IPS-18c (cell line): ENCODE data around the gene PON1.

Source experiments
- H3K4me3 ChIP-seq: 2 replicates; pipeline ENCODE4 v1.7.0; 2013; ENCODE audit warnings: low read depth, mild to moderate bottlenecking, low read length, moderate library complexity; ENCODE audit not compliant: insufficient read depth
- H3K9me3 ChIP-seq: one replicate; pipeline ENCODE4 v1.6.1; 2013; ENCODE audit warnings: mild to moderate bottlenecking, low read length, moderate library complexity; ENCODE audit not compliant: control insufficient read depth, insufficient read depth

PON1 gene

DNA sequence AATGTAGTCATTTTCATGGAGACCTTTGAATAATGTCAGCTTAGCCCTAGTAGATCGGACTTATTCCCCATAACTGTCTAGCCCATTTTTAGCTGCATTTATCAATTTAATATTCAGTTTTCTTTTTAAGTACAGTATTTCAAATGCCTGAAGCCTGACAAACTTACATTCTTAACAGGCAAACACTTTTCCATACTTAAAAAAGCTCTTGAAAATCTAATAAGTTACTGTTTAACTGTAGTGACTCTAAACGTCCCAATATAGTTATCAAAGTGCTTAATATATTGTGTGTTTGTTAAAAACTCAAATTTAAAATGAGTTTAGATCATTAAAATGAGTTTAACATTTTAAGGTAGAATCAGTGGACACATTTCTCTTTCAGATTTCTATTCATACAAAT lies 44.9 kb downstream of the PON1 start:
- no peak overlapping the region for H3K4me3 ChIP-seq
- H3K9me3 ChIP-seq = no peaks in the 10 kb centered on the region

DNA sequence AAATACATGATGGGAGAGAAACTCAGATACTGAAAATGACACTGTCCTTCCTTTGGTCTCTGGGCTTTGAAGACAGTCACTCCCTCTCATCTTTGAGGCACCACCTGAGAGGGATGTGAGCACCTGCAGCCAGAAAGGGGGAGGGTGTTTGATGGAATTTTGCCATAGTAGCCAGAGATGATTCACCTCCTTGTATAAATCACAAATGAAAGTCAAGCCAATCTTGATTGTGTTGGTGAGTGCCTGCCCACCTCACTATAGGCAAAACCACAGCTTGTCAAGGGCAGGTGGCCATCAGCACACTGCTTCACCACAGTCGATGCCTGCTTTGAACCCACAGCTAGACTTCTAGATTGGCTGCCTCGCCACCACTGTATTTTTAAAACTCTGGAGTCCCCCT lies 48.2 kb downstream of the PON1 start:
- no peaks in the 10 kb centered on the region for H3K9me3 ChIP-seq

DNA sequence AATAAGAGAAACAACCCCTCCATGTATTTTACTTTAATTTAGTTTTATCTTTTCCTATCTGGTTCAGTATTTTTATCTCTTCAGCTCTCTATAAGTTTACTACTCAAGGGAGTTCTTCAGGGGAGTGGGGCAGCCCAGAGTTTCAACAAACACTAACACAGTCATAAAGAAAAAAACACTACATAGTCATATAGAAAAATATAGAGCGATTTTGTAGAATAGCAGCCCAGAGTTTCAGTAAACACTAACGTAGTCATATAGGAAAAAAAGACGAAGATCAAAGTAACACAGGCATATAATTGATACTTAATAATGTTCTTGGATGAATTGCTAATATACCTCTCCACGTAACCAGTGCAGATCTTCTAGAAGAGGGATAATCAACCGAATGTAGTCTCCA lies 54.7 kb downstream of the PON1 start:
- no peak overlapping the region for H3K4me3 ChIP-seq
- H3K9me3 ChIP-seq = no peaks in the 10 kb centered on the region

More for the DNA sequence above, 48.2 kb downstream of the PON1 start:
- no peak overlapping the region for H3K4me3 ChIP-seq

DNA sequence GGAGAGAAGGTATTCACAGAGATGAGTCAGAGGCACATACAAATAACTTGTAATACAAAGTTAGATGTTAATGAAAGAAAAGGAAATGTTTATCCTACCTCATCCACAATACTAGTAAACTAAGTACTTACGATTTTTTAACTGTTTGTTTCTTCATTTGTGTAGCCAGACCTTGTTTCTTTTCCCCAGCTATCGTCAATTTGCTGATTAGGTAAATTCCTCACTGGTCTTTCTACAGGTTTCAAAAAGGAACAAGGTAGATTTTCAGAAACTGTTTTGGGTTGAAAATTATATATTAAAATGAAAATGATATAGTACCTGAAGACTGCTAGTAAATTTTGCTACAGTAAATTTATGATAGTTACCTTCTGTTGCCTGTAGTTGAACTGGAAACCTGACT lies 56.6 kb downstream of the PON1 start:
- H3K4me3 ChIP-seq = no peak overlapping the region
- no peaks in the 10 kb centered on the region for H3K9me3 ChIP-seq

DNA sequence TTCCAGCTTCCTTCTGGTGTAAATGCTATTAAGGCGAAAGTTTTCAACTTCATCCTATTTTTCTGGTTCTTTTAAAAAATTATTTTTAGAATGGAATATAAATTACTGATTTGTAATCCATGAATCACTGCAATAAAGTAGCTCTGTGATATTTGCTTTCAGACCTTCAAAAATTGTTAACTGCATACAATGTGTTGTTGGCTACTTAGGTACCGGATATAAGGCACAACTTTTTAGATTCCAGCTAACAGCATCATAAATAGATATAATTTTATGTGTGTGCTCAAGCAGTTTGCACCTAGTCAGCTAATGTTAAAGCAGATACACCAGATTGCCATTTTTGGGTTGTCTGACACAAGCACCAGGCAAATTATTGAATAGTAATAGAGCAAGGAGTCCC lies 58.7 kb downstream of the PON1 start:
- Histone ChIP-seq H3K4me3 (no peak overlapping the region), H3K9me3 (no peaks in the 10 kb centered on the region)

DNA sequence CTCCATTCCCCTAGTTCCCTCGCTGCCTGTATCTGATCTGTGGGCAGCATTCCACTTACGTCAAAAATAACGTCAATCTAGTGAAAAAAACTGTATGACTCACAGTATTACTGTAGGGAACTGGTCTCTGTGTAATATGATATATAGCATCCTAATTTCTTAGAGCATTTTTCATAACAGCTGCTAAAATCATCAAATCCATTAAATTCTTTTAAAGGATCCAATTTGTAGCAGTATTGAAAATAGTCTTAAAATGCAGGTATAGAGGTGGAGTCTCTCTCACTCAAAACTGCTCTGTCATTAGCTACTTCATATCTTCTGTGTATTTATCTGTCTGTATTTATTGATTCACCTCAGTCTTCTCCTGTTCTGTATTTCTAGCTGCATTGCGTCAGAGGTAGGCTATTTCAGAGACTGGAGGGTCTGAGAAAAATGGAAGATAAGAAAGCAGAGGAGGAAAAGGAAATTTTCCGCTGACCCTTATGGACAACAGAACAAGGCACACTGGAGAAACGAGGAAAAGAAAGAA lies 59.9 kb downstream of the PON1 start:
- H3K4me3 ChIP-seq = no peak overlapping the region
- H3K9me3 ChIP-seq = no peaks in the 10 kb centered on the region

DNA sequence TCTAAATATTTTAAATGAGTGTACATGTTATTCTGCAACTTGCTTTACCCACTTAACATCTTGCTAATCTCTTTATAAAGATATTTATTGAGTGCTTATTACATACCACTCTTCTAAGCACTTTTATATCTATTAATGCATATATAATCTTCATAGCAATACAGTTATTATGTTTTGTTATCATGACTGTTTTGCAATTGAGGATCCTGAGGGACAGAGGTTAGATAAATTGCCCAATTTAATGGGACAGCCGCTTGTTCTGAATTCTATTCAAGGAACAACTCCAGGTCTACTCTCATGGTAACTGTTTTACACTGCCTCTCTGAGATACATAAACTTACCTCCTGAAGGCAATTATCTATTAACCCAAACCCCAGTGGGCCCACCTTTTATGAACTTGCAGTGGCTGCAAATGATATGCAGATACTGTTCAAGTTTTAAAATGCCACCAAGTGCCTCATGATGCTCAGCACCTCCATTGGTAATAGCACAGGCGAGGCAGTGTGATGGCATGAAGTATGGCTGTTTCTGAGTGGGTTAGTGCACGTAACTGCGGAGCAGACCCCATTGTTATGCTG lies 60.5 kb downstream of the PON1 start:
- H3K4me3 ChIP-seq = no peak overlapping the region
- no peaks in the 10 kb centered on the region for H3K9me3 ChIP-seq

DNA sequence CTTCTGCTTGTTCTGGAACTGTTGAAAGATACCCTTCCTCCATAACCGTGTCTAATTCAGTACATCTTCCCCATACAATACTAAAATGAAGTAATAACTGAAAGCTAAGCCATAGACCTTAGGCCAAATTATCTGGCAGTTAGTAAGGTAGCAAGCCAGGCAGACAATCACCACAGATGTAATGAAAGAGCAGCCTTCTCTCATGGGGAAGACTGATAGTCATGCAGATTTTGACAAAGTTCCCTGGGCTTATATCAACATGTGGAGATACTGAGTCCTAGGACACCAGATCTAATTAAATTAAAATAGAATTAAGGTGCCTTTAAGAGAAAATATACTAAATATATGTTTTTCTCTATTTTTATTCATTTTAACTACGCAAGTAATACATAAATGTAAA lies 61.5 kb downstream of the PON1 start:
- H3K4me3 ChIP-seq = no peak overlapping the region
- H3K9me3 ChIP-seq = no peaks in the 10 kb centered on the region

DNA sequence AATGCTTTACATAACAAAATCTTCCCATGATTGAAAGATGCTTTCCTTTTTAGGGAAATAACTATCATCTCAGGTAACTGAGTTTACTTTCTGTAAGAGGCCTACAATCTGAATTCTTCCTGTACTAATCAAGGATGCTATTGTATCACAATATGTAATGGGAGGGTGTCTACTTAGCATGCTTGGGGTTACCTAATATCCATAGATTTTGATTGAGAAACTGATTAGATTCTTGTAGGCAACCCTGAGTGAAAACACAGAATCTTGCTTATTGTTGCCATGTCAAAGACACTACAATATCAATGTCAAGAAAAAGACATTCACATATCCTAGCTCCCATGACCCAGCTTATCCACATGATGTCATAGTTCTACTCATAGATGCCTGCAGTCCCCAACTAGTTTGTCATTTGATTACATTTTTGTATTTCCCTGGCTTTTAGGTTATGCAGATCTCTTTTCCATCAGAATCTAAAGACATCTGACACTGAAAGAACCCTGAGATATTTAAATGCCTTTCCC lies 62.4 kb downstream of the PON1 start:
- Histone ChIP-seq H3K4me3 (no peak overlapping the region), H3K9me3 (no peaks in the 10 kb centered on the region)

DNA sequence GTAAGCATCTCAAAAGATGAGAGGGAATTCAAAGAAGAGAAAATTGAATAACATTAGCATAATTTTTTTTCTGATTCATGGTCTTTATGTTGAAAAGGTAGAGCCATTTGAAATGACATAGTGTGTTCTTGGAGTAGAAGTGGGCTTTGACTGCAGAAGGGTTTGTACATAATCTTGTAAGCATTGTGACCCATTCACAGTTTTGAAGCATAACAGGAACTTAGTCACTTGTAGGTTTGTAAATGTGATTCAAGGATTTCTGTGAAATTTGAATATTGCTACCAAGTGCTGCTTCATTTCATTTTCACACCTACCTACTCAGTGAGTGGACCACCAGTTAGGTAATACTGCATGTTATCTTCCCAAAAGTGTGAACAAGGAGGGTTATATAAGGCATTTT lies 68.6 kb downstream of the PON1 start:
- Histone ChIP-seq H3K9me3 (no peaks in the 10 kb centered on the region), H3K4me3 (no peak overlapping the region)

DNA sequence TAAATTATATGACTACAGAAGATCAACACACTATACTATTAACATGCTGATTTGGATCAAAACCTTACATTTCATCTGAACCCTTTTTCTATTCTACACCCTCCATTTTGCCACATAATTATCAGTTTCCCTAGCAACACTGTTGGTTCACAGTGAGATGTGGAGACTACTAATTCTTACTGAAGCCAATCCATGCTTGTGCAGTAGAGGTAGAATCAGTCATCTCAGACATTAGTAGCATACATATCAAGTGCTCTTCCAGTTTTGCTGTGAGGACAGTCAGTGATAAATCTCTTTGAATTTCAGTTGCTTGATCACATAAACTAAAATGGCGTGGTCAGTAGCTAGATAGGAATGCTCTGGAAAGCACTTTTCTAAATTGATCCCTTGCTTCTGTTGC lies 70.3 kb downstream of the PON1 start:
- Histone ChIP-seq H3K4me3 (no peak overlapping the region), H3K9me3 (no peaks in the 10 kb centered on the region)

DNA sequence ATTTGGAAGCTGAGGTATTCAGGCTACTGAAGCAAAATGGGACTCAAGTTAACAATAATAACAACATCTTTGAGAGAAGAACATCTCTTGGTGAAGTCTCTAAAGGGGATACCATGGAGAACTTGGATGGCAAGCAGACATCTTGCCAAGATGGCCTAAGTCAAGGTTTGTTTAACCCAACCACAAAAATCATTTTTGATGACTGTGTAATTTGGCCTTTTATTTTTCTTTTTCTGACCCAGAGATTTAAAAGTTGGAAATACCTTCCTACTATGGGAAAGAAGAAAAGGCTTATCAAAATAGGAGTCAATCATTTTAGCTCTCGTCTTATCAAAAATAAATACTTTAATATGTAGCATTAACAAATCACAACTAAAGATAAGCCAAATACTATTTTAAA lies 72.4 kb downstream of the PON1 start:
- Histone ChIP-seq H3K4me3 (no peak overlapping the region), H3K9me3 (no peaks in the 10 kb centered on the region)

DNA sequence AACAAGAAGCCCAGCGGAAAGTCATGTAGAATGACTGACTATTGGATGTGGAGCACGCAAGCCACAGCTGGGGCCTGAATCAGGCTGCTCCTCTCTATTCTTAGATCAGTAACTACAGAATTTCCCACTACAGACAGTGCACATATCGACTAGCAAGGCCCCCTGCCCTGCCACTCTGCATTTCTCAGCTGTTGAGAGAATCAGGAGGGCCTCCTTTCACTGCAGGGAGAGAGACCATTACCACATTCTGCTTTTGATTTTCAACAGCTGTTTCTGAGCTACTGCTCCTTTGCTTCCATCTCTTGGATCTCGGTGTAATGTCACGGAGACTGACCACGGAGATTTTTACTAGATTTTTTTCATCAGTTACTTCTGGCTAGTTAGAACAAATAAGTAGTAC lies 73.8 kb downstream of the PON1 start:
- no peaks in the 10 kb centered on the region for H3K9me3 ChIP-seq
- no peak overlapping the region for H3K4me3 ChIP-seq
